Suprapubic skin (tissue), 4 donors: Measurements from ENCODE around the gene EPHA4.

ENCODE experiments used
- CTCF ChIP-seq, 2 donors: fragments of 200-600 bp in 1 of 2; fragments of 450-650 bp in 1 of 2; sonication (generic) in 1 of 2; IDR thresholded peaks; one replicate each; pipeline ENCODE4 v1.5.1; 2016 to 2019; ENCODE audit warnings: antibody characterized with exemption in 2 of 2, mild to moderate bottlenecking in 1 of 2, moderate library complexity in 1 of 2
- POLR2A ChIP-seq, 2 donors: fragments of 450-650 bp; IDR thresholded peaks; one replicate each; pipeline ENCODE4 v1.6.1; 2017; ENCODE audit warnings: antibody characterized with exemption in 2 of 2, mild to moderate bottlenecking in 2 of 2, moderate library complexity in 2 of 2
- POLR2AphosphoS5 ChIP-seq, 3 donors: sonication (generic); formaldehyde crosslinking; IDR thresholded peaks; one replicate each; pipeline ENCODE4 v1.6.1; 2017; ENCODE audit warnings: antibody characterized with exemption in 3 of 3

DNA sequence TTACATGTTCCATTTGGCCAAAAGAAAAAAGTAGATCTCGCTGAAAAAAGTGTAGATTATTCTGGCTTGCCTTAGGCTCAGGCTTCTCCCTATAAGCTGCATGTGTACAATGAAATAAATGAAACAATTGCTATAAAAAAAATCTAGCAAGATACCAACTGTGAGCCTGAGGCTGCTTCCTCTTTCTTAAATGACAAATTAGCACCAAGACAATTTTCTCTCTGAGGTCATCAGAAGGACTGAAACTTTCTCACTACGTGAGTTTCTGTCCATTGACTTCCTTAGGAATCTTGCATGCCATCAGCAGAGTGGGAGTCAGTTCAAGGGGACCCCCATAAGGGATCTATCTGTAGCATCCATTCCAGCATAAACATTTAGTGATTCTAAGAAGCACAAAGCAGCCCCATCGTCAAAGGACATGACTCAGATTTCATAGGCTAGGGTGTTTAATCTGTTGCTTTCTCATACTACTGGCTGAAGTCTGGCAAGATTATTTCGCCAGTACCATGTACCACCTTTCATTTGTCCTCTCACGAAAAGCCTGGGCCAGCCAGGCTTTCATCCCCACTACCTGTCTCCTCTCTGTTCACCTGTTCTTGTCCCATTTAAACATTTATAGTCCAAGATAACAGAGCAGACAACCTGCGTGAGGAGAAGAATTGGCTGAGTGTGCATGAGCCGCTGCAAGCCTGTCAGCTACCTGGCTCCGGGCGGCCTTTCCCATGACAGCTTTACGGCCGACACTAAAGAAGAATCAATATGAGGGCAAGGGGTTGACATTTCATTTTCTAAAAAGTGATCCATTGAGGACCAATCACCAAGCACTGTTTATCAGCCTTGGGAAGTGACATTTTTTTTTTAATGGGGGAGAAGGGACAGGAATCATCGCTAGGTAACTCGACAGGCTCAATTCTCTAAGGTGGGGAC is 120.0 kb downstream of the EPHA4 start:
- no peak for TF ChIP-seq POLR2A (IDR thresholded peaks at IDR 0.05)
- TF ChIP-seq CTCF (IDR thresholded peaks at IDR 0.05), result no peak
- no peak for TF ChIP-seq POLR2AphosphoS5 (IDR thresholded peaks at IDR 0.05)
